GM21576 (cell line): Measurements from ENCODE around the gene SLC15A1.

Experiments used
- ATAC-seq: cut with Tn5 transposase; IDR thresholded peaks from one replicate; pipeline ENCODE4 v1.9.1; 2021; ENCODE audit warnings: mild to moderate bottlenecking, moderate library complexity; ENCODE audit not compliant: unreplicated experiment

The SLC15A1 gene

DNA sequence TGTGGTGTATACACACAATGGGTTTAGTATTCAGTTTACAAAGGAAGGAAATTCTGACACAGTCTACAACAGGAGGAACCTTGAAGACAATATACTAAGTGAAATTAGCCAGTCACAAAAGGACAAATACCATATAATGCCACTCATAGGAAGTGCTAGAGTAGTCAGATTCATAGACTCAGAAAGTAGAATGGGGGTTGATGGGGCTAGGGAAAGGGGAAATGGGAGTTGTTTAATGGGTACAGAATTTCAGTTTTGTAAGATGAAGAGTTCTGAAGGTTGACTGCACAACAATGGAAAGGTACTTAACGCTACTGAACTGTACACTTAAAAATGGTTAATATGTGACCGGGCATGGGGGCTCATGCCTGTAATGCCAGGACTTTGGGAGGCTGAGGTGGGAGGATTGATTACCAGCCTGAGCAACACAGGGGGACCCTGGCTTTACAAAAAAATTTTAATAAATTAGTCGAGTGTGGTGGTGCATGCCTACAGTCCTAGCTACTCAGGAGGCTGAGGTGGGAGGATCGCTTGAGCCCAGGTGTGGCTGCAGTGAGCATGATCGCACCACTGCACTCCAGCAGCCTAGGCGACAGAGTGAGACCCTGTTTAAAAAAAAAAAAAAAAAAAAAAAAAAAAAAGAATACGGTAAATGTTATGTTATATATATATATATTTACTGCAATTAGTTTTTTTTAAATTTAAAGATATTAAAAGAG, 45.0 kb downstream of the SLC15A1 start:
- peak; percentile 80 for ATAC-seq

DNA sequence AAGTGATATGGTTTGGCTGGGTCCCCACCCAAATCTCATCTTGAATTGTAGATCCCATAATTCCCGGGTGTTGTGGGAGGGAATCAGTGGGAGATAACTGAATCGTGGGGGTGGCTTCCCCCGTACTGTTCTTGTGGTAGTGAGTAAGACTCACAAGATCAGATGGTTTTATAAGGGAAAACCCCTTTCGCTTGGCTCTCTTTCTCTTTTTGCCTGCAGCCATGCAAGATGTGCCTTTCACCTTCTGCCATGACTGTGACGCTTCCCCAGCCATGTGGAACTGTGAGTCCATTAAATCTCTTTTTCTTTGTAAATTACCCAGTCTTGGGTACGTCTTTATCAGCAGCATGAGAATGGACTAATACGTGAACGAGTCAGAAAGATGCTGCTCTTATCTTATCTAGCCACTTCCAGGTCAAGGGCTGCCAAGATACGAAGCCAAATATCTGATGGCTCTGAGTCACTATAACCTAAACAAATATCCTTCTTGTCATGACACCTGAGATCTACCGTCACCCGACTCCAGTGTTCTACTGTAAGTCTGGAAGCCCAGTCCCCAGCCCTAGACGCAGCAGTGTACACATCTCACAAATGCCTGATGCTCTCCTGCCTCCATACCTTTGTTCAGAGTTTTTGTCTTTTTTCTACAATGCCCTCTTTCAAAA, 45.9 kb downstream of the SLC15A1 start:
- ATAC-seq = peak; percentile 34

- no peak for ATAC-seq
Observed at GRCh38 chr13:98697791-98698190, 54.7 kb downstream of the SLC15A1 start.

DNA sequence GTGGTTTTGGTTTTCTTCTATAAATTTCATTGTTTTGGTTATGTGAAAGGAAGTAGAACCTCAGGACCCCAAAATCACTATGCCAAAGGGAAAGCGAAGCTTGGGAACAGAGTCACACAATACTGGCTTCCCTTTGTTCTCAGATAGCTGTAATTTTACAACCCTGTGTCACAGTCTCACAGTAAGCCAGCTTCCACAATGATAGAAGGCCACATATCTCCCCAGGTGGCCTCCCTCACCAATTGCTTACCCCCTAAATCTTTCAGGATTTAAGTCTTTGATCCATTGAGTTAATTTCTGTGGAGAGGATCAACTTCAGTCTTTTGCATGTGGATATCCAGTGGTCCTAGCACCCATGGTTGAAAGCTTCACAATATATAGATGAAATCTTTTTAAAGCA, 58.7 kb downstream of the SLC15A1 start:
- ATAC-seq = no peak

- ATAC-seq = no peak
Observed at GRCh38 chr13:98691360-98691759, 61.1 kb downstream of the SLC15A1 start.

GRCh38 chr13:98690348-98691022, 62.0 kb downstream of the SLC15A1 start:
- no peak for ATAC-seq

DNA sequence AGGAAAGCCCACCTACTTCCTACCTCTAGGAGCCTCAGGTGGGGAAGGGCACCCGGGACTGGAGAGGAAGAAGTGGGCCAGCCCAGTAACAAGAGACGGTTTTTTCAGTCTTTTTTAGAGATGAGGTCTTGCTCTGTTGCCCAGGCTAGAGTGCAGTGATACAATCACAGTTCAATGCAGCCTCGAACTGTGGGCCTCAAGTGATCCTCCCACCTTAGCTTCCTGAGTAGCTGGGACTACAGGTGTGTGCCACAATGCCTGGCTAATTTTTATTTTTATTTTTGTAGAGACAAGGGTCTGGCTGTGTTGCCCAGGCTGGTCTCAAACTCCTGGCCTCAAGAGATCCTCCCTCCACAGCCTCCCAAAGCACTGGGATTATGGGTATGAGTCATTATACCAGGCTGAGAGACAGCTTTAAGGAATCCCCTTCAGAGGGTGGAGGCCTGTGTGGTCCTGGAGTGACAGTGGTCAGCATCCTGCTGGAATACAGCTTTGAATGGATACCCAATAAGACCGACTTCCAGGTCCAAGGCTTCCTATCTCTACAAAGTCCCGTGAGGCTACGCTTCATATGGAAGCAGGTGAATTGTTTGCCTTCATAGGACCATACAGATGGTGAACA, 63.0 kb downstream of the SLC15A1 start:
- ATAC-seq = no peak

GRCh38 chr13:98688373-98688772, 64.1 kb downstream of the SLC15A1 start:
- ATAC-seq = no peak

GRCh38 chr13:98687319-98687718, 65.2 kb downstream of the SLC15A1 start:
- ATAC-seq = no peak

DNA sequence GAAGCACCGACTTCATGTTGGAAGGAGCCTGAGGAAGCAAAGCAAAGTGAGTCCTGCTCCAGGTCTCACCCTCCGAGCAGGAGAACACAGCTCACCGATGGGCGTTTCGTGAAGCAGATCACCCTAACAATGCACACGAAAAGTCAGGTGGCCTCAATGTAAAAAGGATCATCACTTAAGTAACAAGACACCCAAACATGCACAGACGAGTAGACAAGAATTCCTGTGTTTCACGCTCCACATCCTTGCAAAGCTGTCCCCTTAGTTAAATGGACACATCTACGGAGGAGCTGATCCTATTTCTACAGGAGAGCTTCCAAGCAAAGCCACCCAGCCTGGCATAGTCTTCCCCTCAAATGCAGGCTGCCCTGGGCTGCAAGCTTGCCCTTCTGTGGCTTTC, 66.2 kb downstream of the SLC15A1 start:
- ATAC-seq = no peak

GRCh38 chr13:98685146-98685545, 67.3 kb downstream of the SLC15A1 start:
- ATAC-seq = no peak

DNA sequence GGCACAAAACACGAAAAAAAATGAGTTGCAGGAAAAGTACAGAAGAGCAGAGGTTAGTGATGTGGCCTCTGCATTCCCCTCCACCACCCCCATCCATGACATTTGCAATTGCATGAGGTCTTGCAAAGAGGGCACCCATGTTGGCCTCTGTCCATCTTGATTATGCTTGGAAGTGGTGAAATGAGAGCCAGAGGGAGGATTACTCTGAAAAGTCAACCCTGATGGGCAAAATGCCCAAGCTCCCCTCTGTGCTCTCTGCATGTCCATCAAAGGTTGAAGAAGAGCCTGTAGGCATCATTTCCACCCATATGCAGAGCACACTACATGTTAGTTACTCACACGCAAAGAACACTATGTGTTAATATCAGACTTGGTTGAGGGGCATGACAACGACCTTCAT, 71.4 kb downstream of the SLC15A1 start:
- no peak for ATAC-seq

DNA sequence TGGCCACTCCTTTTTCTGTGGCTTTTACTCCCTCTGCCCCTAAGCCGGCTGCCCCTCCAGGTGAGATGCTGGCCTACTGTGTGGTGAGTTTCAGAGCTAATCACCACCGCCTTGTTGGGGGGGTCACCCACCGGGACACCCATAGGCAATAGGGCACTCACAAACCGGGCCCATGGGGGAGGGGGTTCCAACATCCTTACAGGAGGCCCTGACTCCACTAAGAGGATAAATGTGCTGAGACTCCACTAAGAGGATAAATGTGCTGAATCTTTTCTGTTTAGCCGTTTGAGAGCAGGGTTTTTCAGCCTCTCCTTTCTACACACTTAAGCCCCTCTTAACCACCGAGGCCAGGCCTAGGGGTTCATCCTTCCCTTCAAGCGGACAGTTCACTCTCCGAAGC, 73.7 kb downstream of the SLC15A1 start:
- ATAC-seq = no peak

DNA sequence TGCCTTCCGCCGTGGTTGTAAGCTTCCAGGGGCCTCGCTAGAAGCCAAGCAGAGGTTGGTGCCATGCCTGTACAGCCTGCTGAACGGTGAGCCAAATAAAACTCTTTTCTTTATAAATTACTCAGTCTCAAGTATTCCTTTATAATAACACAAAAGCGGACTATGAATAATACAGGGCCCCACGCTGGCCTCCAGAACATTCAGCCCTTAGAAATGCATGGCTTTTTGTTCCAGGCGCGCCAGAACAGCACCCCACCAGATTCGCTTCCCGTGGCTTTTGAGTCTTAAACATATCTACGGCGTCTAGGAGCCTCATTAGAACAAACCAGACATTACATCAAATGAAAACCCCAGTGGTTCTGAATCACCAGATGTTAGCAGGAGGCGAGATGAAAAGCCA, 75.1 kb downstream of the SLC15A1 start:
- ATAC-seq = no peak

DNA sequence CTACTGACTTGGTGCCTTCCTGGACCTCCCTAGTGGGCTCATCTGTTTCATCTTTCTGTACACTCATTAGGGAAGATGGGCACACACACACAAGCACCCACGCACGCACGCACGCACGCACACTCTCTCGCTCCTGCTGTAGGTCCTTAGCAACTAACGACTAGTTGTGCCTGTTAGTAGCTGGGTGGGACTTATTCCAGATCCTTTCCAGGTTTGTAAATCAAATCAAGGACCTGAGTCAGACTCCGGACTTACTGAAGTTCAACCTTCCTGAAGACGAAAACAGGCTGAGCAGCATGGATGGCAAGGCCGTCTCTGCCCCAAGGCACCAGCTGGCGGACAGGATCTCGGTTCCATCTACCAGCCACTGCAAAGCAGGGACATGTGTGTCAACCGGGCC, 76.2 kb downstream of the SLC15A1 start:
- ATAC-seq = no peak

DNA sequence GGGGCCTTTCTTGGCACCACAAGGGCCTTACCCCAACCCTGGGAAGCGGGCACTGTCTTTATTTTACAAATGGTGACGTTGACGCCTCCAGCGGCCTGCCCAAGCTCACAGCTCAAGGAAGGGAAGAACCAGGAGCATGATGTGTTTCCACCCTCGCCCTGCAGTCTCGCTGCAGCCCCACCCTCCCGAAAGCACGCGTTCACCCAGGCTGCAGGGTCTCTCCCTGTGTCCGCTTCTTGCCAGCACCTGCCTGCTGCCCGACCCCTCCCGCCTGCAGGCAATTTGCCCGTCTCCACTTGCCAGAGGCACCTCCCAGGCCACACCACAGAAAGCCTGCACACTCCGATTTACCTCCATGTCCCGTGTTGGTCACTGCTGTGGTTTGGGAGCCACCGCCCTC, 76.6 kb downstream of the SLC15A1 start:
- ATAC-seq = no peak

GRCh38 chr13:98675066-98675465, 77.4 kb downstream of the SLC15A1 start:
- ATAC-seq = no peak

DNA sequence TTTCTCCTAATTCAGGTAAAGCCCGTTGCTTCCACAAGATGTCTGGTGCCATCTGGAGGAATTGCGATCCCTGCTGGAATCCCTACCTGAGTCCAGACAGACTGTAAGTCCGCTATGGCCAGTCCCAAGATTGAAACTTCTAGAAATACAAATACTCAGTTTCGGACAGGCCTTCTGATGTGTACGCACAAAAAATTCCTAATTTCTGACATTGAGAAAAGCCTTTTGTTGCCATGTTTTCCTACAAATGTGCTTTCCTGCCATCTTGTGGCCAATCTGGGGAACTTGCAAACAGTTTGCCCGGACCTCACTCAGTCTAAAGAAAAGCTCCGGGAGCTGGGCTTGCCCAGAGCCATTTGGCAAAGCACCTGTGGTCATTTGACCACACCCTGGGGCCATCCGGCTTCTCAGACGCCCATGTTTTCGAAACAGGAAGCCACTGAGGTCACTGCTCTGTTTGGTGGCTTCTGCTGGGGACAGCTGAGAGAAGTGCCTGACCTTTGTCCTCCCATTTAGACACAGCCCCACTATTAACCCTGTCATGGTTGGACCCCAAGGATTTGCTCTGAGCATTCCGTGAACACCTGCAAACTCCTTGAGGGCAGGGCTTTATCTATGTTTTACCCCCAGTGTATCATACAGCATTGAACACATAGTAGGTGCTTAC, 79.4 kb downstream of the SLC15A1 start:
- ATAC-seq = no peak

GRCh38 chr13:98668155-98668554, 84.3 kb downstream of the SLC15A1 start:
- ATAC-seq = no peak

DNA sequence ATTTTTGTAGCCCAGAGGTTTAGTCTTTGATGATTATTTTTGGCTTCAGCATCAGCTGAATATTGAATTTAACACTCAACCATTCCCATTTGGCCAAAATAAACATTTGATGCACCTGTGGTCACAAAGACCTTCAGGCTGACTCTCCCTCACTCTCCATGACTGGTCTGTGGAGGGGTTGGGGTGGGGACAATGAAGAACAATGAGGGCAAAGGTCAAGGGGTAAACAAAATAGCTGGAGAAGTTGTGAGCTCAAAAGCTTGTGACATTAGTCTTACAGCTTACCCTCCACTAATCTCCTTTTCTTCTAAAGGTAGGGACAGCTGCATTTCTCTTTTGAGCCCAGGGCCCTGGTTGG, 86.9 kb downstream of the SLC15A1 start:
- no peak for ATAC-seq

DNA sequence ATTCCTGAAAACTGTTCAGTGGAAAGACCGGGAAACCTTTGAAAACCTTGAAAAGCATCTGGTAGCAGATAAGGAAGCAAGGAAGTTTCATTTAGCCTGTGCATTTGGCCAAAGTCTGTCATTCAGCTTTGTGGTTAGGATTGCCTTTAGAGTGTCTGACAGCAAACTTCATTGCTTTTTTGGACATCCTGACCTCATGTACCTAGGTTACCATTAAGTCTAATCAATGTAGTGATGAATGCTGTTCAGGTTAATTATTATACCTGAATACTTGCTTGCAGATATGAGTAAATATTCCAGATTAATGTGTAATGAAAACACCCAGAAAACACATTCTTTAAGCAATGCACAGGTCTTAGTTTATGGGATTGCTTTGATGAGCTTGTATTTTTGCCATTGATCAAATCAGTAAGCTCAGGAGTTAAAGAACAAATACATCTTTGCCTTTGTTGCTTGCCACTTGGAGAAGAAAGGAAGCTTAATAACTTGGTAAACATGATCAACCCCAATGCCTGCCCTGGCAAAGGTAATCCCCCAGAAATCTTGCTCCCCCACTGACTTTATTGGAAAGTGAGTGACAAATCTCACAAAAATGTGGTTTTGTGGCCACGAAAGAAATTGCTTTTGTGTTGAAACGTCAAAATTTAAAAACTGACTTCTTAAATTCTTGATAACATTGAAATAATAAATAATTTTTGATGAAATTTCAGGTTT, 87.4 kb downstream of the SLC15A1 start:
- no peak for ATAC-seq
